Measurements from ENCODE around the gene CRYBA2.

The CRYBA2 gene

GRCh38 chr2:219023045-219023605, 29.9 kb upstream of the CRYBA2 start:
- no peak for DNase-seq (ENCODE audit: low spot score)
- TF ChIP-seq, protein P1, sequence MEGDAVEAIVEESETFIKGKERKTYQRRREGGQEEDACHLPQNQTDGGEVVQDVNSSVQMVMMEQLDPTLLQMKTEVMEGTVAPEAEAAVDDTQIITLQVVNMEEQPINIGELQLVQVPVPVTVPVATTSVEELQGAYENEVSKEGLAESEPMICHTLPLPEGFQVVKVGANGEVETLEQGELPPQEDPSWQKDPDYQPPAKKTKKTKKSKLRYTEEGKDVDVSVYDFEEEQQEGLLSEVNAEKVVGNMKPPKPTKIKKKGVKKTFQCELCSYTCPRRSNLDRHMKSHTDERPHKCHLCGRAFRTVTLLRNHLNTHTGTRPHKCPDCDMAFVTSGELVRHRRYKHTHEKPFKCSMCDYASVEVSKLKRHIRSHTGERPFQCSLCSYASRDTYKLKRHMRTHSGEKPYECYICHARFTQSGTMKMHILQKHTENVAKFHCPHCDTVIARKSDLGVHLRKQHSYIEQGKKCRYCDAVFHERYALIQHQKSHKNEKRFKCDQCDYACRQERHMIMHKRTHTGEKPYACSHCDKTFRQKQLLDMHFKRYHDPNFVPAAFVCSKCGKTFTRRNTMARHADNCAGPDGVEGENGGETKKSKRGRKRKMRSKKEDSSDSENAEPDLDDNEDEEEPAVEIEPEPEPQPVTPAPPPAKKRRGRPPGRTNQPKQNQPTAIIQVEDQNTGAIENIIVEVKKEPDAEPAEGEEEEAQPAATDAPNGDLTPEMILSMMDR (IDR thresholded peaks at IDR 0.05; ENCODE audit: extremely low read depth, missing control alignments) = no peak

GRCh38 chr2:219022616-219023015, 29.4 kb upstream of the CRYBA2 start:
- TF ChIP-seq, protein P1 (IDR thresholded peaks at IDR 0.05; ENCODE audit: extremely low read depth, missing control alignments) = no peak
- no peak for DNase-seq (ENCODE audit: low spot score)

DNA sequence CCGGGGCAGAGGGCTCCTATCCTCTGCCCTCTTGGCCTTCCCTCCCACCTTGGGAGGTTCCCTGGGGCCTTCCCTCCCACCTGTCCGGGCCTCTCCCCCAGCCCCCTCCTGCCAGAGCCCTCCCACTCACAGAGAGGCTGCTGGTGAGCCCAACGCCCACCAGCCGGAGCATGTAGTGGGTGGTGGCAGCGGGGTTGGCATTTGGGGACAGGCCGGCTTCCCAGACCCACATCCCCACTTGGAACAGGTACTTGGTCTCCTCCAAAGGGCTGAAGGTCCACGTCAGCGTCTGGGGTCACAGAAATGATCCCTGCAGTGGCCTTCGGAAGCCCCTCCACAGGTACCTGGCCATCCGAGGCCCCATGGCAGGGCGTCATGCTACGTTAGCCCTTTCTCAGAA, 28.8 kb upstream of the CRYBA2 start:
- TF ChIP-seq, protein P1 (IDR thresholded peaks at IDR 0.05; ENCODE audit: extremely low read depth, missing control alignments) = no peak

GRCh38 chr2:219021591-219021990, 28.4 kb upstream of the CRYBA2 start:
- TF ChIP-seq, protein P1 (IDR thresholded peaks at IDR 0.05; ENCODE audit: extremely low read depth, missing control alignments) = no peak
- no peak for DNase-seq (ENCODE audit: low spot score)

More for the DNA sequence above, 28.8 kb upstream of the CRYBA2 start:
- DNase-seq (ENCODE audit: low spot score) = no peak

GRCh38 chr2:219020604-219021365, 27.6 kb upstream of the CRYBA2 start:
- TF ChIP-seq, protein P1 (IDR thresholded peaks at IDR 0.05; ENCODE audit: extremely low read depth, missing control alignments) = no peak
- no peak for DNase-seq (ENCODE audit: low spot score)

DNA sequence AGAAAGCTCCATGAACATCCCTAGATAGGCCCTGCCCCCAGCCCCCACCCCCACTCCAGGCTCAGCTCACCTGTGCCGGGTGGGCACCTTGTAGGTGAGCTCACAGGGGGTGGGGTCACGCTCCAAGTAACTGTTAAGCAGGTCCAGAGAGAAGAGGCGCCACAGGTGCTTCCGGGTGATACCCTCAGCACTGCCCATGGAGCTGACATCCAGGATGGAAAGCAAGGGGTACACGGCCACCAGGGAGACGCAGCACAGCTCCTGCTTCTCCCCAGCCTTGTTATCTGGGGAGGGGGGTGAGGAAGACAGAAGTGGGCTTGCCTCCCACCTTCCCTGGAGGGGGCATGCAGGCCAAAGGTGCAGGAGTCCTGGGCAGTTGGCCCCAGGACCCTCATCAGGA, 26.2 kb upstream of the CRYBA2 start:
- no peak for DNase-seq (ENCODE audit: low spot score)
- TF ChIP-seq, protein P1 (IDR thresholded peaks at IDR 0.05; ENCODE audit: extremely low read depth, missing control alignments) = no peak

- DNase-seq (ENCODE audit: low spot score) = no peak
Observed at GRCh38 chr2:219018726-219019125, 25.5 kb upstream of the CRYBA2 start.

More at GRCh38 chr2:219018726-219019125, 25.5 kb upstream of the CRYBA2 start:
- TF ChIP-seq, protein P1 (IDR thresholded peaks at IDR 0.05; ENCODE audit: extremely low read depth, missing control alignments) = no peak

All from GM20000 (cell line).